BLaER1 (cell line): Measurements from ENCODE around the gene GDF15.
"Not testable (repeated sequence)": the region's sequence is repeated elsewhere in the genome, so short reads cannot be mapped to it uniquely, and the experiment has no call there.

Experiments
- H3K27ac ChIP-seq: shearing (Covaris generic); formaldehyde crosslinking; 2 replicates; pipeline ENCODE4 v1.8.1; 2022
- H3K27me3 ChIP-seq: shearing (Covaris generic); formaldehyde crosslinking; 2 replicates; pipeline ENCODE4 v1.8.1; 2022
- H3K36me3 ChIP-seq: shearing (Covaris generic); formaldehyde crosslinking; 2 replicates; pipeline ENCODE4 v1.8.1; 2022
- H3K4me1 ChIP-seq: shearing (Covaris generic); formaldehyde crosslinking; 2 replicates; pipeline ENCODE4 v1.8.1; 2022
- H3K4me2 ChIP-seq: shearing (Covaris generic); formaldehyde crosslinking; 2 replicates; pipeline ENCODE4 v1.8.1; 2022
- H3K4me3 ChIP-seq: shearing (Covaris generic); formaldehyde crosslinking; 2 replicates; pipeline ENCODE4 v1.8.1; 2022
- H3K9ac ChIP-seq: shearing (Covaris generic); formaldehyde crosslinking; 2 replicates; pipeline ENCODE4 v1.8.1; 2022
- H3K9me3 ChIP-seq: shearing (Covaris generic); formaldehyde crosslinking; 2 replicates; pipeline ENCODE4 v1.8.1; 2022
- H4K20me1 ChIP-seq: shearing (Covaris generic); formaldehyde crosslinking; 2 replicates; pipeline ENCODE4 v1.8.1; 2022
- Cebpa-rat ChIP-seq: shearing (Covaris generic); IDR thresholded peaks from 2 replicates; pipeline ENCODE4 v1.8.1; 2022

GDF15 gene

GRCh38 chr19:18362934-18363542 lies 22.9 kb upstream of the GDF15 start:
- TF ChIP-seq Cebpa-rat, result no peak
- H3K27me3 ChIP-seq, result no peaks in the 10 kb centered on the region
- peaks cover 50% of the 10 kb centered on the region for H3K36me3 ChIP-seq
- H3K9ac ChIP-seq, result no peak overlapping the region
- no peak overlapping the region for H3K4me3 ChIP-seq
- H3K27ac ChIP-seq, result no peak overlapping the region
- H3K4me2 ChIP-seq, result peak overlapping the region; percentile 61
- peaks cover 26% of the 10 kb centered on the region for H3K4me1 ChIP-seq
- H4K20me1 ChIP-seq, result no peaks in the 10 kb centered on the region
- peaks cover 12% of the 10 kb centered on the region for H3K9me3 ChIP-seq

GRCh38 chr19:18363787-18364186 lies 22.2 kb upstream of the GDF15 start:
- Histone ChIP-seq H3K36me3 (peaks cover 42% of the 10 kb centered on the region), H3K4me1 (peaks cover 26% of the 10 kb centered on the region), H3K4me2 (peak overlapping the region; percentile 61), H3K4me3 (no peak overlapping the region), H3K27ac (no peak overlapping the region), H4K20me1 (no peaks in the 10 kb centered on the region), H3K9me3 (peaks cover 12% of the 10 kb centered on the region), H3K9ac (no peak overlapping the region), H3K27me3 (no peaks in the 10 kb centered on the region)
- TF ChIP-seq Cebpa-rat, result no peak

- peak overlapping the region; percentile 61 for H3K4me2 ChIP-seq
- peak overlapping the region; percentile 71 for H3K27ac ChIP-seq
Measured at GRCh38 chr19:18364277-18364825, 21.6 kb upstream of the GDF15 start.

GRCh38 chr19:18364826-18365528 lies 21.0 kb upstream of the GDF15 start:
- Histone ChIP-seq H3K9ac (peak overlapping the region; percentile 48; the same call in 1 of the 2 replicates), H3K4me2 (peak overlapping the region; percentile 61), H3K9me3 (peaks cover 12% of the 10 kb centered on the region), H3K4me3 (no peak overlapping the region), H4K20me1 (no peaks in the 10 kb centered on the region), H3K36me3 (peaks cover 32% of the 10 kb centered on the region; the same call in 1 of the 2 replicates), H3K27me3 (no peaks in the 10 kb centered on the region), H3K27ac (peak overlapping the region; percentile 71), H3K4me1 (peaks cover 26% of the 10 kb centered on the region)
- no peak for TF ChIP-seq Cebpa-rat

More at GRCh38 chr19:18364277-18364825, 21.6 kb upstream of the GDF15 start:
- H3K27me3 ChIP-seq, H4K20me1 ChIP-seq, H3K4me3 ChIP-seq: not testable (repeated sequence)
- Histone ChIP-seq H3K4me1 (peaks cover 26% of the 10 kb centered on the region), H3K36me3 (peaks cover 36% of the 10 kb centered on the region; the same call in 1 of the 2 replicates), H3K9ac (peak overlapping the region; percentile 48; the same call in 1 of the 2 replicates), H3K9me3 (peaks cover 12% of the 10 kb centered on the region)

- TF ChIP-seq Cebpa-rat, result no peak
- H3K9ac ChIP-seq, result no peak overlapping the region
- peaks cover 28% of the 10 kb centered on the region; the same call in 1 of the 2 replicates for H3K36me3 ChIP-seq
- H3K4me2 ChIP-seq, result no peak overlapping the region
- peaks cover 12% of the 10 kb centered on the region for H3K9me3 ChIP-seq
- no peak overlapping the region for H3K4me3 ChIP-seq
- H4K20me1 ChIP-seq, result no peaks in the 10 kb centered on the region
- peak overlapping the region; percentile 27; the same call in 1 of the 2 replicates for H3K27ac ChIP-seq
- H3K27me3 ChIP-seq, result no peaks in the 10 kb centered on the region
- H3K4me1 ChIP-seq, result peaks cover 26% of the 10 kb centered on the region
Measured at GRCh38 chr19:18366021-18366435, 19.9 kb upstream of the GDF15 start.

- Histone ChIP-seq H3K4me1 (peaks cover 35% of the 10 kb centered on the region), H3K36me3 (peaks cover 12% of the 10 kb centered on the region; the same call in 1 of the 2 replicates), H3K4me2 (no peak overlapping the region), H3K9me3 (peaks cover 12% of the 10 kb centered on the region), H3K9ac (no peak overlapping the region), H3K27ac (no peak overlapping the region), H4K20me1 (no peaks in the 10 kb centered on the region), H3K27me3 (no peaks in the 10 kb centered on the region), H3K4me3 (no peak overlapping the region)
- no peak for TF ChIP-seq Cebpa-rat
Measured at GRCh38 chr19:18368504-18369222, 17.3 kb upstream of the GDF15 start.

GRCh38 chr19:18373407-18373891 lies 12.5 kb upstream of the GDF15 start:
- Histone ChIP-seq H3K9ac (peak overlapping the region; percentile 60; the same call in 1 of the 2 replicates), H3K4me3 (no peak overlapping the region), H4K20me1 (no peaks in the 10 kb centered on the region), H3K27ac (peak overlapping the region; percentile 82), H3K9me3 (no peaks in the 10 kb centered on the region), H3K4me1 (peaks cover 49% of the 10 kb centered on the region), H3K36me3 (no peaks in the 10 kb centered on the region), H3K27me3 (no peaks in the 10 kb centered on the region), H3K4me2 (peak overlapping the region; percentile 86)
- no peak for TF ChIP-seq Cebpa-rat

GRCh38 chr19:18373892-18374629 lies 11.9 kb upstream of the GDF15 start:
- H3K9me3 ChIP-seq, result no peaks in the 10 kb centered on the region
- peaks cover 49% of the 10 kb centered on the region for H3K4me1 ChIP-seq
- H3K27me3 ChIP-seq, result no peaks in the 10 kb centered on the region
- no peaks in the 10 kb centered on the region for H4K20me1 ChIP-seq
- H3K4me2 ChIP-seq, result peak overlapping the region; percentile 86
- H3K27ac ChIP-seq, result peak overlapping the region; percentile 82
- 0 out of 2 replicates have a peak overlapping the region, but pooled peaks have one; percentile 13 for H3K4me3 ChIP-seq
- no peaks in the 10 kb centered on the region for H3K36me3 ChIP-seq
- no peak for TF ChIP-seq Cebpa-rat
- peak overlapping the region; percentile 60; the same call in 1 of the 2 replicates for H3K9ac ChIP-seq

- Histone ChIP-seq H3K9me3 (no peaks in the 10 kb centered on the region), H3K27ac (no peak overlapping the region), H3K9ac (no peak overlapping the region), H3K4me1 (peaks cover 52% of the 10 kb centered on the region), H3K27me3 (no peaks in the 10 kb centered on the region), H3K36me3 (no peaks in the 10 kb centered on the region), H3K4me3 (no peak overlapping the region), H4K20me1 (no peaks in the 10 kb centered on the region), H3K4me2 (0 out of 2 replicates have a peak overlapping the region, but pooled peaks have one; percentile 23)
- TF ChIP-seq Cebpa-rat, result no peak
Measured at GRCh38 chr19:18377026-18377425, 8.9 kb upstream of the GDF15 start.
